ENCODE data around the gene PLCXD3. TPM values are rescaled to one million over a fixed set of nuclear protein-coding genes. Genes with fewer than 3 reads are reported as not detected.

PLCXD3 gene
- total and polyA plus RNA-seq, 2 of the 4 experiments (the other 2 are of a cell fraction) = under 0.01 to 0.02 TPM

- no peaks in the 10 kb centered on the region for H3K9me3 ChIP-seq (ENCODE audit: control insufficient read depth, insufficient read depth, low read length)
- peak overlapping the region; percentile 88 for H3K14ac ChIP-seq (replicated peaks; ENCODE audit: low read depth, low read length)
- H3K79me1 ChIP-seq (ENCODE audit: low read depth in 1 of 2, low read length in 2 of 2) = no peaks in the 10 kb centered on the region
- H4K20me1 ChIP-seq (ENCODE audit: insufficient read depth, low read length) = no peaks in the 10 kb centered on the region
- H2BK120ac ChIP-seq (ENCODE audit: low read depth, low read length) = peak overlapping the region; percentile 87
- H2BK20ac ChIP-seq (ENCODE audit: low read depth, low read length) = peak overlapping the region; percentile 89
- no peak overlapping the region for H3K27ac ChIP-seq (ENCODE audit: insufficient read depth, low read length)
- H3K56ac ChIP-seq (ENCODE audit: extremely low read depth, insufficient read depth, low read length) = no peak overlapping the region
- H3K36me3 ChIP-seq (ENCODE audit: control insufficient read depth, insufficient read depth, low read length) = no peaks in the 10 kb centered on the region
- dilution Hi-C loops (cut with HindIII; ENCODE audit: low sequenced_read_pairs, unreplicated experiment) = no loop called here
- peak overlapping the region; percentile 44 for H3K23ac ChIP-seq (ENCODE audit: low read depth, low read length)
- intact Hi-C loops (cut with micrococcal nuclease) = loop anchor here (5.0 kb wide), 1 partner anchor 136 kb away; no protein-coding TSS in a partner anchor
- POLR2A ChIA-PET (ENCODE audit: unreplicated experiment) = no interaction called here
- CTCF ChIA-PET = interaction anchor here (0.6 to 0.9 kb wide), 2 partner anchors 38 to 63 kb away, joined by 3 read pairs; partner anchors contain the start of gene C6
- H3K18ac ChIP-seq (ENCODE audit: low read depth, low read length) = peak overlapping the region; percentile 86; the same call in 1 of the 2 replicates
- ATAC-seq (ENCODE audit: low read depth) = no peak
- H2BK15ac ChIP-seq (ENCODE audit: low read depth, low read length) = peak overlapping the region; percentile 88; the same call in 2 of the 3 replicates
- H3K4me3 ChIP-seq (ENCODE audit: insufficient read depth, low read depth, low read length) = no peak overlapping the region
- H3K4me2 ChIP-seq (ENCODE audit: low read depth, low read length) = peak overlapping the region; percentile 48; the same call in 1 of the 2 replicates
- H3K4ac ChIP-seq (ENCODE audit: low read depth, low read length) = peak overlapping the region; percentile 75
- H3K9me1 ChIP-seq (ENCODE audit: insufficient read depth, low read length) = peaks cover 3% of the 10 kb centered on the region; the same call in 1 of the 2 replicates
- in situ Hi-C loops (cut with MboI; ENCODE audit: low sequenced_read_pairs) = no loop called here
- peak overlapping the region; percentile 9 to 80; a peak in 3 of 4 replicates for H4K8ac ChIP-seq (ENCODE audit: low read depth in 2 of 2, low read length in 2 of 2)
- H2AK9ac ChIP-seq (replicated peaks; ENCODE audit: low read depth, low read length, poor library complexity) = no peak overlapping the region
- H2BK5ac ChIP-seq (ENCODE audit: low read depth, low read length, poor library complexity, severe bottlenecking) = peak overlapping the region; percentile 66
- TF ChIP-seq MXI1 (IDR thresholded peaks at IDR 0.05; ENCODE audit: borderline replicate concordance, low read depth, low read length) (no peak), FOS (IDR thresholded peaks at IDR 0.05; ENCODE audit: low read depth, low read length) (no peak), ELK1 (IDR thresholded peaks at IDR 0.05; ENCODE audit: borderline replicate concordance, low read depth, low read length) (no peak), NFE2L2 (IDR thresholded peaks at IDR 0.05; ENCODE audit: low read depth, low read length) (no peak), RCOR1 (IDR thresholded peaks at IDR 0.05; ENCODE audit: insufficient replicate concordance, low read length) (no peak), RAD21 (IDR thresholded peaks at IDR 0.05; ENCODE audit: low read length) (no peak), USF2 (IDR thresholded peaks at IDR 0.05; ENCODE audit: low read depth, low read length) (no peak), RFX5 (IDR thresholded peaks at IDR 0.05; ENCODE audit: low read depth, low read length) (no peak), BHLHE40 (IDR thresholded peaks at IDR 0.05; ENCODE audit: low read depth, low read length) (no peak), CEBPB (IDR thresholded peaks at IDR 0.05; ENCODE audit: low read depth, low read length) (no peak), CTCF (conservative IDR thresholded peaks at IDR 0.05; ENCODE audit: low read depth, low read length) (no peak), MAZ (IDR thresholded peaks at IDR 0.05; ENCODE audit: borderline replicate concordance, low read depth, low read length) (no peak), CHD1 (IDR thresholded peaks at IDR 0.05; ENCODE audit: low read depth, low read length) (no peak), POLR2A (IDR thresholded peaks at IDR 0.05; ENCODE audit: low read depth, low read length) (no peak)
- BruUV-seq (replicated peaks) = no TSS peak
- H4K91ac ChIP-seq (ENCODE audit: insufficient read depth, low read depth, low read length) = peak overlapping the region; percentile 79
- H4K5ac ChIP-seq (ENCODE audit: low read depth, low read length) = peak overlapping the region; percentile 82; the same call in 1 of the 2 replicates
- H2AK5ac ChIP-seq (ENCODE audit: low read depth, low read length) = peak overlapping the region; percentile 86; the same call in 1 of the 2 replicates
- DNase-seq = no peak
- H3K9ac ChIP-seq (ENCODE audit: low read depth, low read length) = no peak overlapping the region
- H2AFZ ChIP-seq (replicated peaks; ENCODE audit: low read length, poor library complexity) = peak overlapping the region; percentile 63
- 73% methylated on average over 4 of the region's 8 CpGs; no CpG with 5 or more reads in 1 of the 2 experiments for WGBS, 2 experiments (ENCODE audit: extremely low coverage in 2 of 2, insufficient read length in 1 of 2)
- H3K4me1 ChIP-seq (ENCODE audit: control insufficient read depth, insufficient read depth, low read length) = peaks cover 6% of the 10 kb centered on the region; the same call in 1 of the 2 replicates
- H3K27me3 ChIP-seq (ENCODE audit: control insufficient read depth, insufficient read depth, low read length) = no peaks in the 10 kb centered on the region
These were observed 234.4 kb downstream of the PLCXD3 start for GRCh38 chr5:41275813-41276512.

Data from IMR-90 (cell line).